Activated CD4-positive, alpha-beta T cell treated with anti-CD3 and anti-CD28 coated beads for 1 hour (primary cell): Measurements from ENCODE around the gene VPS11.
A peak's percentile ranks its signal among the peaks of the same experiment; 100 is the strongest.
"Not testable (repeated sequence)": the region's sequence is repeated elsewhere in the genome, so short reads cannot be mapped to it uniquely, and the experiment has no call there.

Source experiments
- DNase-seq: peaks from one replicate; pipeline ENCODE4 v3.0.0-alpha.2; 2020

The VPS11 gene

GRCh38 chr11:119084663-119085436, 17.2 kb downstream of the VPS11 start, which contains the start of gene HMBS:
TSS of gene HMBS (plus strand) at chr11:119084881. CDS start at chr11:119085034, 153 bp downstream.
- DNase-seq = peak; percentile 86

GRCh38 chr11:119085437-119085847, 17.8 kb downstream of the VPS11 start:
- DNase-seq = peak; percentile 31

- no peak for DNase-seq
Measured at GRCh38 chr11:119087123-119087522, 19.5 kb downstream of the VPS11 start.

GRCh38 chr11:119087747-119088241, 20.2 kb downstream of the VPS11 start:
- no peak for DNase-seq

- DNase-seq = no peak
Measured at GRCh38 chr11:119088406-119088805, 20.8 kb downstream of the VPS11 start.

- no peak for DNase-seq
Measured at GRCh38 chr11:119089319-119089718, 21.7 kb downstream of the VPS11 start.

- DNase-seq = no peak
Measured at GRCh38 chr11:119091178-119091577, 23.6 kb downstream of the VPS11 start.

GRCh38 chr11:119091966-119092879, 24.6 kb downstream of the VPS11 start:
- no peak for DNase-seq

GRCh38 chr11:119092880-119093842, 25.5 kb downstream of the VPS11 start:
- no peak for DNase-seq

GRCh38 chr11:119093942-119094815, 26.6 kb downstream of the VPS11 start:
- DNase-seq = peak; percentile 45

- no peak for DNase-seq
Measured at GRCh38 chr11:119094816-119095065, 27.1 kb downstream of the VPS11 start.

GRCh38 chr11:119095066-119095880, 27.7 kb downstream of the VPS11 start:
- peak; percentile 99 for DNase-seq

GRCh38 chr11:119099711-119100110, 32.1 kb downstream of the VPS11 start:
- DNase-seq = no peak

GRCh38 chr11:119100246-119100970, 32.8 kb downstream of the VPS11 start:
- DNase-seq = no peak

- no peak for DNase-seq
Measured at GRCh38 chr11:119100994-119101758, 33.6 kb downstream of the VPS11 start.

GRCh38 chr11:119101759-119102423, 34.3 kb downstream of the VPS11 start, which contains the start of gene DPAGT1:
TSS of gene DPAGT1 (minus strand) at chr11:119101853. CDS start at chr11:119101655, 198 bp downstream.
- peak; percentile 73 for DNase-seq

- DNase-seq = not testable (repeated sequence)
Measured at GRCh38 chr11:119103161-119103664, 35.6 kb downstream of the VPS11 start.

GRCh38 chr11:119103793-119104192, 36.2 kb downstream of the VPS11 start:
- no peak for DNase-seq
